Lower leg skin (tissue), 4 donors: ENCODE data around the gene EMC9. TPM values are rescaled to one million over a fixed set of nuclear protein-coding genes. Genes with fewer than 3 reads are reported as not detected.

Source experiments
- DNase-seq, 2 donors: peaks; one replicate each; pipeline ENCODE4 v3.0.0-alpha.2; 2019; ENCODE audit warnings: low spot score in 2 of 2
- H3K4me3 ChIP-seq: fragments of 200-600 bp; sonication (generic); 2 replicates; pipeline ENCODE4 v1.5.1; 2017; ENCODE audit warnings: mild to moderate bottlenecking, low read depth; ENCODE audit not compliant: poor library complexity, severe bottlenecking
- POLR2A ChIP-seq, 2 donors: fragments of 450-650 bp; IDR thresholded peaks; one replicate each; pipeline ENCODE4 v1.6.1; 2016 to 2017; ENCODE audit warnings: antibody characterized with exemption in 2 of 2, mild to moderate bottlenecking in 1 of 2, moderate library complexity in 1 of 2
- WGBS, 2 donors: methylation state at CpG; one replicate each; pipeline ENCODE4 v1.1.5; 2018; 5-methylcytosine and 5-hydroxymethylcytosine counted together
- intact Hi-C: fragments of 100-400 bp; cut with DNase I; formaldehyde crosslinking; loops from one replicate; pipeline ENCODE4 v1.15.0; 2023; ENCODE audit warnings: low total_unique reads
- total RNA-seq, 4 donors: library from RNA; depleted of rRNA; stranded (reverse); fragments of >200 nt; gene quantifications; one replicate each; pipeline ENCODE4 v1.1.0, GENCODE V29; 2016
- TF ChIP-seq, protein P1 (sequence below), 3 donors: fragments of 450-650 bp; IDR thresholded peaks; one replicate each; pipeline ENCODE4 v1.5.1; 2016; ENCODE audit warnings: antibody characterized with exemption in 3 of 3, mild to moderate bottlenecking in 3 of 3, moderate library complexity in 2 of 3

Gene EMC9
- total RNA-seq, 4 donors from 2014 or later = 13.3 to 21.8 (median 20.6) TPM

DNA sequence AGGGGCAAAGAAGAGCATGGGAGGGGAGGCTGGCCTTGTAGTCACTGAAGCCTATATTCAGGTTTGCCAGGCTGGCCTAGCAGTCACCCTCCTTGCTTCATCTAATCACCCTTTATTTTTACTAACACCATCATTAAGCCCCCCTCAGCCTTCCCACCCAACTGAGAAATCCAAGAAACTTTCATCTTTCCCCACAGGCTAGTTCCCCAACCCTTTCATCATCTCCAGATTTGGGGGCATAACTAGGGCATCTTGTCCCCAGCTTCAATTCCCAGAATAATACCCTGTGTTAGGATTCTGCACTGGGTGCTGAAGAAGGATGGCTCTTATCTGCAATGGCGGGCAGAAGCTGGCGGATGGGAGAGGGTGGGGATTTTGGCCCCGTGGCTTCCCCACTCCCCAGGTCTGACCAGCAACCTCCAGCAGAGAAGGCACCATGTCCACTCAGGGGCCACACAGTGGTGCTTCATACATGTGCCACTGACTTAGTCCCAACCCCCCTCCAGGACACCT, 40.4 kb downstream of the EMC9 start:
- no peak for DNase-seq
- no peak overlapping the region for H3K4me3 ChIP-seq
- no peak for TF ChIP-seq POLR2A (IDR thresholded peaks at IDR 0.05)
- TF ChIP-seq, protein P1, sequence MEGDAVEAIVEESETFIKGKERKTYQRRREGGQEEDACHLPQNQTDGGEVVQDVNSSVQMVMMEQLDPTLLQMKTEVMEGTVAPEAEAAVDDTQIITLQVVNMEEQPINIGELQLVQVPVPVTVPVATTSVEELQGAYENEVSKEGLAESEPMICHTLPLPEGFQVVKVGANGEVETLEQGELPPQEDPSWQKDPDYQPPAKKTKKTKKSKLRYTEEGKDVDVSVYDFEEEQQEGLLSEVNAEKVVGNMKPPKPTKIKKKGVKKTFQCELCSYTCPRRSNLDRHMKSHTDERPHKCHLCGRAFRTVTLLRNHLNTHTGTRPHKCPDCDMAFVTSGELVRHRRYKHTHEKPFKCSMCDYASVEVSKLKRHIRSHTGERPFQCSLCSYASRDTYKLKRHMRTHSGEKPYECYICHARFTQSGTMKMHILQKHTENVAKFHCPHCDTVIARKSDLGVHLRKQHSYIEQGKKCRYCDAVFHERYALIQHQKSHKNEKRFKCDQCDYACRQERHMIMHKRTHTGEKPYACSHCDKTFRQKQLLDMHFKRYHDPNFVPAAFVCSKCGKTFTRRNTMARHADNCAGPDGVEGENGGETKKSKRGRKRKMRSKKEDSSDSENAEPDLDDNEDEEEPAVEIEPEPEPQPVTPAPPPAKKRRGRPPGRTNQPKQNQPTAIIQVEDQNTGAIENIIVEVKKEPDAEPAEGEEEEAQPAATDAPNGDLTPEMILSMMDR (IDR thresholded peaks at IDR 0.05) = no peak
- intact Hi-C loops = no loop called here
- WGBS, 2 donors = 90 to 94% methylated on average over 3 of the region's 3 CpGs

DNA sequence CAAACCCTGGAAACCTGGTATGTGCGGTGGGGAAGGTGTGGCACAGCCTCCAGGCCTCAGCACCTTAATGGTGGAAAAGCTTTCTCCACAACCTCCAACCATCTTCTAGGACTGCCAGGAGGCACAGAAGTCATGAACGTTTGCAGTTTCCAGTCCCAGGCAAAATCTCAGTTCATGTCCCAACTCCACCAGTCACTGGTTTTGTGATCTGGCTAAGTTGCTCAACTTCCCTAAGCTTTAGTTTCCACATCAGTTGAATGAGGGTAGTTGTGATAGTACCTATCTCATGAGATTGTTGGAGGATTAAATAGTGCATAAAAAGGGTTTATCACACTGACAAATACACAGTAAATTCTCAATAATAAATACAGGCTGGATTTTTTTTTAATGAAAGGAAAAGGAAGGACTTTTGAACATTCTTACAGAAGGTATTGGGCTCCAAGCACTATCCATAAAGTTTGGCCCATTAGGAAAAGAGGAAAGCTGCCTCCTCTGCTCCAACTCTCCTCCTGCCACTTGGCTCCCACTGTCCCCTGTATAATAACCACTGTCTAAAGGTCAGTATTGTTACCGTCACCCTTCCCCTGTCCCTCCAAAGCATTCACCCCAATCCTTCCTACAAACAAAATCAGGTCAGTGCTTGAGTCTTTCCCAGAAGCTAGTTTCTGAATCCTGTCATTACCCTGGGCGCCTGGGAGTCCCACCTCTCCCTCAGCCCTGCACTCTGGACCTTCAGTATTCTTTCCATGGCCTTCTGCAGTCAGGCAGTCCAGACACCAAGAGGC, 41.0 kb downstream of the EMC9 start:
- TF ChIP-seq, protein P1 (IDR thresholded peaks at IDR 0.05) = no peak
- no peak for TF ChIP-seq POLR2A (IDR thresholded peaks at IDR 0.05)
- intact Hi-C loops = no loop called here

GRCh38 chr14:24098927-24099813, 42.2 kb downstream of the EMC9 start:
- no peak for DNase-seq
- 81 to 87% methylated on average over 17 of the region's 17 CpGs for WGBS, 2 donors
- no peak overlapping the region for H3K4me3 ChIP-seq
- intact Hi-C loops = loop anchor here (10.0 kb wide), 1 partner anchor 84 kb away; no protein-coding TSS in a partner anchor
- TF ChIP-seq, protein P1 (IDR thresholded peaks at IDR 0.05) = no peak

More for the DNA sequence above, 41.0 kb downstream of the EMC9 start:
- 76 to 83% methylated on average over 4 of the region's 4 CpGs for WGBS, 2 donors
- H3K4me3 ChIP-seq = no peak overlapping the region
- DNase-seq = no peak

GRCh38 chr14:24098229-24098926, 43.0 kb downstream of the EMC9 start:
- H3K4me3 ChIP-seq = no peak overlapping the region

More at GRCh38 chr14:24098229-24098926, 43.0 kb downstream of the EMC9 start:
- intact Hi-C loops = loop anchor here (10.0 kb wide), 1 partner anchor 84 kb away; no protein-coding TSS in a partner anchor
- 94 to 96% methylated on average over 15 to 16 of the region's 16 CpGs for WGBS, 2 donors
- DNase-seq = no peak
- TF ChIP-seq, protein P1 (IDR thresholded peaks at IDR 0.05) = no peak
- no peak for TF ChIP-seq POLR2A (IDR thresholded peaks at IDR 0.05)
